HG03520 (cell line): ENCODE data around the gene SORCS1.

ENCODE experiments used
- ATAC-seq: cut with Tn5 transposase; IDR thresholded peaks from one replicate; pipeline ENCODE4 v1.9.1; 2021; ENCODE audit warnings: mild to moderate bottlenecking, moderate library complexity; ENCODE audit not compliant: unreplicated experiment

SORCS1 gene

DNA sequence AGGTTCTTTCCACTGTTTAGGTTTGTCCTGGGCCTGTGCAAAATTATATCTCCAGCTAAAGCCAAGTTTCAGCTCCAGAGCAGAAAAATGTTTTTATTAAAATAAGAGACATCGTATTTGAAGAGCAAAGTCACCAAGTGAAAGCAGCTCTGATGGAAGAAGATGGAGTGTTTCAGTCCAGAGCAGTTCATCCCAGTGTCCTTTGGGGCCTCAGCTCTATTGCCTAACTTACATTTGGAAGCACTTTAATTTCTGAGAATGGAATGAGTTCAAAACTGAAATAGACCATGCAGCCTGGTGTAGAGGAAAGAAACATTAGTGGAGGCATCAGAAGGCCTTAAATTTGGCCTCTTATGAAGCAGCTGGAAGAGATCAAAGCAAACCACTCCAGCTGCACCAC is 545.2 kb downstream of the SORCS1 start:
- no peak for ATAC-seq

DNA sequence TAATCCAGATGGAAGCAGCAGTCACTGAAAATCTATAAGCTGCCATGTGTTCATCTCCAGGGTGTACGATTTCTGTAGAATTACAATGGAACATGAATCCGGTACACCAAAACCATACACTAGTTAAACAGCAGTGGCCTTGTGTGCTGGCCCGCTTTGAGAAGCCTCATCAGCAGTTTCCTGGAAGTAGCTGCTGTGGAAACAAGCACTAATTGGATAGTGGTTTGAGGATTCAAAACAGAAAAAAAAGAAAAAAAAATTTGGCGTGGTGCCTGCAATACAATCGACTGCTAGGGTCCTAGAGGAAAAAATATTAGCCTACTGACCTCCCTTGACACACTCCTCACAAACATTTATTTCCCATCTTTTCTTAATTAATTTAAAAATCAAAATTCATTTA is 545.9 kb downstream of the SORCS1 start:
- no peak for ATAC-seq

DNA sequence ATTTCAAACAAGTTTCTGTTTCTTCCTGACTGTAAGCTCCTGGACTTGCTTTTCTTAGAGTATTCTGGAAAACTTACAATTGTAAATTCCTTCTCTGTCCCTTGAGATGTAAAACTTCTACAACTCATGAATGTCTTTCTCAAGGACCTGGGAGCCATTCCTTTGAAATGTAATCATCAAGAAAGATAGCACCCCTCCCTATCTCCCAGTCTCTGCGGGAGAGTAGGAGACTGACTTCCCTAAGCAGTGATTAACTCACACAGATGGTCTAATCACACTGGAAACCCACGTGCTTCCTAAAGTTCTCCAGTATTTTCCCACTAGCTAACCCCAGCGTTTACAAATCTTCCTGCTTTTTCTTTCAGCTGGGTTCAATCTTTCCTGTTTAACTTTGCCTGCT is 549.4 kb downstream of the SORCS1 start:
- no peak for ATAC-seq

DNA sequence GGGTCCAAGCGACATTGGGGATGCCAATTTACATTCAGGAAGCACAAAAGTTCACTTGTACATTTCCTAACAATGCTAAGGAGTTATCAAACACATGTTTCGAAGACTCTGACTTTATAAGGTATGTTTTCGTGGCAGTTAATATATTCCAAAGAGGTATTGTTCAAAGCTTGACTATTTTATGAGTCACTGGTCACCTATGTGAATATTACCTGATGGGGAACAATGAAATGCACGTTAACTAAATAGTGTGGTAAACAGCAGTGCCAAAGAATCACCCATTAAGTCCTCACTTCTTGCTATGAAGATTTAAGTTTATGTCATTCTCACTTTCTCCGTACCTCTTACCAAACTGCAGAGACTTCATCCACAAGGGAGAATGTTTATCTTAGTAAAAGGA is 550.2 kb downstream of the SORCS1 start:
- ATAC-seq, result no peak

DNA sequence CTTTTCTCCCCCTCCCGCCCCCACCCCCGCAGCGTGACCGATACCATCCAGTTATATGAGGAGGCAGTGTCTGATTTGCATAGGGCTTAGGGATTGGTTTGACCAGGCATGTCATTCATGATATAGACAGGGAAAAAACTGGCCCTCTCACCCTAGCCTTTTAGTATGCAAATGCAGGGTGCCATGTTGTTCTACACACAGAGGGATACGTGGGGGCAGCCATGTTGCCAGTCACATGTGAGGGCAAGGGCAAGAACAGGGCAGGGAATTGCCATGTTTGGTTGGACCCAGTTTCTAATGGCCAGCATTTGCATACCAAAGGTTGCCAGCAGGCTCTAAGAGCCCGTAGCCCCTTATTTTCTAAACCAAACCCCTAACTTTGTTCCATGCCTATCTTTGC is 552.1 kb downstream of the SORCS1 start:
- ATAC-seq, result no peak

DNA sequence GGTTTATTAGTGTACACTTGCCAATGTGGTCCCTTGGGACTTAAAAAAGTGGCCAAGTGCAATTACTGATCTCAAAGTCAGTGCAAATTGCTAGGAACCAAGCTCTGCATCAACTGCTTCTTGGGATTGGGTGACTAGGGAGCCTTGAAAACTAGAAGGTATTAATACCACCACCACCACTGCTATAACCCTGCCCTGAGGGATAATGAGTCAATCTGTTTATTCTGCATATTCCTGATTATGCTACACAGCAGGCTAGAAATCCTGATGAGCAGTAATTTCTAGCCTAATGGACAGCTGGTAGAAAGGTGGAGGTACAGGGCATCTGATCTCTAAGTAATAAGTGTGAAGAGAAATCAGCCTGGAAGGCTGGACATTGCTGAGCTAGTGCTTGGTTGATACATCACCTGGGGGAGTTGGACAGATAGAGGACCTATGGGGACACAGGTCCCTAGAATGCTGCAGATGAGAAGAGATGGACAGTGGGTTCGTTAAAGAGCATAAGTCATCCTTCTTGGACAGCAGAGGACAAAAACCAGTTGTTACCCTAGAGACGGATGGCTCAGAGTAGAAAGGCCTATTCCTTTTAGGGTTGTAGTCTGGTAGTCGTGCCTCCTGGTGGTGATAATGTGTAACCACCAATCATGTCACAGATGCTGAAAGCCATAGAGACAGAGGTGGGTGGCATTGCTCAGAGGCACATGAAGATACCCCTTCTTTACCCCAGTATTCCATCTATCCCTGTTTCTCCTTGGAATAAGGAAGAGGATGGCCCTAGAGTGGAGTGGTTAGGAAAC is 554.8 kb downstream of the SORCS1 start:
- ATAC-seq, result no peak

DNA sequence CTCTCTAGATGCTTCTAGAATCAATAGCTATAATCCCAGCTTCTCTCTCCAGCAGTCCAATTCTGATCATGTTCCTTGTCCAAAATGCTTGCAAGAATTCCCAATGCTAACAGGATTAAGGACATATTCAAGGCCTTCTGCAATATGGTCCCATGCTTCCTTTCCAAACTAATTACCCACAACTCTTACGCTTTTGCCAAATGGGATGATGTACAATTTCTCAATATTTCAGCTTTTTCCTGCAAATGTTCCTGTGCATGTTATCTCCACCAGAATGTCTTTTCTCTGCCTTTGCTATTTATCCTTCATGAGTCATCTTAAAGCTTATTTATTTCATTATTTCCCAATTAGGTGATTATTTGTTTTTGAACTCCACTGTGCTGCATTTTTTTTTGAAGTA is 556.4 kb downstream of the SORCS1 start:
- ATAC-seq, result no peak

DNA sequence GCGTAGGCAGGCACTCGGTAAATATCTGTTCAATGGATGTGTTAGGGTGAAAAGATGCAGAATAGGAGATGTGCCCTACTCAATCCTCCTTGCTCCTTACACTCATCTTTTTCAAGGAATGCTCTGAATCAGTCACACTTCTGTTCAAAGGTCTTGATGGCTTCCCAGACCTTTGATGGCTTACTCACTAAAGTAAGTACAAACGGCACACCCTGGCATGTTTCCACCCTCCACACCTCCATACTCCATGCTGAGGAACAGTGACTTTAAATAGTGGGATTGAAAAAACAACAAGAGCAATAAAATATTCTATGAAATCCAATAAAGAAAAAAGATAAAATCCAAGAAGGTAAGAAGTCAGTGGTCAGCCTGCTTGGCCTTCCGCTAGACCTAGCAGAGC is 569.2 kb downstream of the SORCS1 start:
- ATAC-seq, result no peak

DNA sequence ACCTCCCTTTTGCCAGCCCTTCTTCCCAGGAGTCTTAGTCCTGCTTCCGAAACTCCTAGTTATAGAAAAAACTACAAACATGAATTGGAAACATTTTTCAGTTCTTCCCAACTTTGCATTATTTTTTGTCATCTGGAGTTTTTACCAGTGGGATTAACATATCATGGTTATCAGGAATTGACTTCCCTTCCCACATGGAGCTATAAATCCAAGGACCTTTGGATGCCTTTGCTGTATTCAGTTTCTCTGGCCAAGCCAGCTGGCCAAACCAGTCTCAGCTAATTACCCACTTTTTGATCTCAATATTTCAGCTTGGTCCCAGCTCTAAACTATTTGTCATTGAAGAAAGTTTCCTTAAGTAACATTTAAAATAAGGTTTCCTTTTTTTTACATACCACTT is 570.6 kb downstream of the SORCS1 start:
- no peak for ATAC-seq

DNA sequence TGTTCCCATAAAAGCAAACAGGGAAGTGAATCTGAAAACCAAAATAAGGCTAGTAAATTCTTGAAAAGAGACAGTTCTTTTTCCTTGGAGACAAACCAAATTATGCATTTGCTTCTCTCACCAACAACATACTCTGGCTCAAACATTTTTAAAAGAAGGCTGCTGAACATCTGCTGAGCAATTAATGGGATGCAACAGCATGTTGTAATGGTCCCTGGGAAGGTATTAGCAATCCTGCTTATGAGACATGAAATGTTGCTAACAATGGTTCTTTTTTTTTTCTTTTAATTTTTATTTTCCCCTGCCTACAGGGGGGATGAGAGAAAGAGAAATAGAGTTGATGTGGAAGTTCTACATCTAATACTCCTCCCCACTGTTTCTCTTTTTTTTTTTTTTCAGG is 572.1 kb downstream of the SORCS1 start:
- ATAC-seq, result no peak

DNA sequence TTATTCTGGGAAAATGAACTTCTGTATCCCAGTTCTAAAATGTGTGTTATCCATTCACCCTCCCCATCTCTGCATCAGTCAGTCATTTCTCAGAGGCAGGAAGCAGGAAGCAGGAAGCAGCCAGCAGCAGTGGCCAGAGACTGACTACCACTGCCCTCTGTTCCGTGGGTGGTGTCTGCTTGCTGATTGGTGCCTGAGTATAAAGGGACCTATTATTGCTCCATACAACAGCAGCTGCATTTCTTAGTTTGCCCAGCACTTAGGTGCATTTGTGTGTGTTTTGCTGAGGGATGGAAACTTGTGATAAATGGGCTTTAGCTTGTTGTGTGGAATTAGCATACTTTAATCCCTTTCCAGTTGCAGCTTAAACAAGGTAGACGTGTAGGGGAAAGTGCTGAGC is 582.2 kb downstream of the SORCS1 start:
- ATAC-seq, result no peak

DNA sequence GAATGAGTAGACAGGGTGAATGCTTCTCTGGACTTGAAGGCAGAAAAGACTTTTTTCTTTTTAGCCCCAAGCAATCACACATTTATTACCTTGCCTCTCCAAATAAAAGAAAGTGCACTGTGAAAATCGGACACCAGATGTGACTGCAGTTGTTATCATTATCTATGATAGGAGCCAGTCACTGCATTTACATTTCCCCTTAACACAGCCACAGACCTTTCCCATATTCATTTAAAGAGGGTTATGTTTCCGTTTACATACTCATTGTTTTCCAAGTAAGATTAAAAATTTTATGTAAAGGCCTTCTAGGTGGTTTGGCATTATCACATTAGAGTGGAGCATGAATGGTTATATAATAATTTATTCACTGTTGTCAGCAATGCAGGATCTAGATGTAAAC is 586.8 kb downstream of the SORCS1 start:
- ATAC-seq, result no peak

DNA sequence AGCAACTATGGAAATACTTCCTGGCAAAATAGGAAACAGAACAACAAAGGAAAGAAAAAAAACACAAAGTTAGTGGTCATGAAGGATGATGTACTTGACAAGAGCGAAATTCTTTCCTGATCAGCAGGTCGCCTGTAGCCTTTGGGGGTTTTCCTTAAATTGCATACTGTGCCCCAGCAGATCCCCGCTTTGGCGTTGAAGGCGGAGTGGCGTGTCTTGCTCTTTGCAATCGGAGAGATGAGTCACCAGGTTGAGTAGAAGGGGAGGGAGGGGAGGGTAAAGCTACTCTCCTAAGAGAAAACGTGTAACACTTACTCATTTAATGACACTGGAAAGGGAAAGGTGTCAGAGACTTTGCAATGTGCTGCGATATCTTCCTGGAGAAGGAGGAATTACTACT is 587.2 kb downstream of the SORCS1 start:
- ATAC-seq, result no peak

DNA sequence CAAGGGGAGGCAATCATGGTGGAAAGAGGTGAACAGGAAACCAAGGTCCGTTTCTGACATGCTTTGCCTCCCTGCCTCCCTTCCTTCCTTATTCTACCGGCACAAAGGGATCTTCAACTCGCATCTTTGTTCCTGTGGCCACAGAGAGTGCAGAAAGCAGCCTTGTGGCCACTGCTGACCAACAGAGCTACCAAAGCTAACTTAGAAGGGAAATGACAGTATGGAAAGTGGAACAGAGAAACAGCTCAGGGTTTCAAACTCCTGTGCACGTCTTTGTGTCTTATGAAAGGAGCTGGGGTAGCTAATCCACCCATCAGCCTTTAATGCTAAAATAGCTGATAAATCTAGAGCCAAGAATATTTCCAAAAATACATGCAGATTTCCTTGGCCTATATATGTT is 588.0 kb downstream of the SORCS1 start:
- peak; percentile 50 for ATAC-seq

DNA sequence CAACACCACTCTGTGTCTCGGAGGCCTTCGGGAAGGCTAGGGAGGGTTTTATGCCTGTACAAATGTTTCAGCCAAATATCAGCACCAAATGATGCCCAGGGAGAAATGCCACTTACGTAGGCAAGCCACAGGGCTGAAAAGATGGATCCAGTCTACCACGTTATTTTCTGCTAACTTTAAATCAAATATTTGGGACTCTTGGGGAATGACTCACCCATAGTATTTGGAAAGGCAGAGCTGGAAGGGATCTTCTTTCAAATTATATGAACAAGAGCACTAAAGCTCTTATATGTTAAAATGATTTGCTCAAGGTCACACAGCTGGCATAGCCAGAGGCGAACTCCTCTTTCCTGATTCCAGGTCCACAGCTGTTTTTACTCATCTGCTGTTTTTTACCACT is 591.4 kb downstream of the SORCS1 start:
- no peak for ATAC-seq

DNA sequence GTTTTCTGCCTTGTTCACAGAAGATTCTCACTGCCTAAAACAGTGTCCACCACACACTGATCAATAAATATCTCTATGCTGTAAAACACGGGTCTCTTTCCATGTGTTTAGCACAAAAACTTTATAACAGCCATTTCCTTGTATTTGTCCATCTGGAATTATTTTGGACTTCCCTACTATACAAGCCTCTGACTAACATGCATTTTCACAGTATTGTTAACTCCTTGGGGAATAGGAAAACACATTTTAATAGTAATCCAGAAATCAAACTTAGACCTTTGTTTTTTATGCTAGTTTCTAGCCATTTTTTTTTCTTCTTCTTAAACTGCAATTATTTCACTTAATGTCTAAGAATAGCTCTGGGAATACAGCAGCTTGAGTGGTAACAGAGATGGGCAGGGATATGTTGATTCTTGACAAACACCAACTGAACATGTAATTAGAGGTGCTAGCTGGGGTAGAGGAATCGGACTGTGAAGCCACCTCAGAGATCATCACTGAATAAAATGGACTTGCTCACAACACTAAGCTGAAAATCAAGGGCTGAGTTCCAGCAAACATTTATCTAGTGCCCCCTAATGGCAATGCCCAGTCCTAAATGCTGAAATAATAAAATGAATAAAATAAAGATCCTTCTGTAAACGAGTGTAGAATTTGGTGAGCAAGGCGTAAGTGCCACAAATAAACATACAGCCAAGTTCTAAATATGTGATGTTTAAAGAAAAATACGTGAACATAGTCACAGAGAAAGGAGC is 593.1 kb downstream of the SORCS1 start:
- ATAC-seq, result no peak

DNA sequence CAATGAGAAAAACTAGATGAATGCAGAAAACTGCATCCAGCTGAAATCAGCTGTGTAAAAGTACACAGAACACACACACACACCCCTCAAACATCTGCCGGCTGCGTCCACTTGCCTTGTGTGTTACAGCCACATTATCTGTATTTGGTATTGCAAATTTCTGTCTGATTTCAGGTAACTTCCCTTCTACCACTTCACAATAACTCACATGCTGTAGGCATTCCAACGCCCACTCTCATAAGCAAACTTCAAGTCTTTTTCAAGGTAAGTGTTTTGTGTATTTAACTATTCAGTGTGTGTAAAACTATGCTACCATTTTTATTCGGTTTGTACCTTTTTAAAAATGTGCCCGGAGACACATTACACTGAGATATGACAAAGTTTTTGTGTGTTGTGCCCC is 594.2 kb downstream of the SORCS1 start:
- no peak for ATAC-seq

DNA sequence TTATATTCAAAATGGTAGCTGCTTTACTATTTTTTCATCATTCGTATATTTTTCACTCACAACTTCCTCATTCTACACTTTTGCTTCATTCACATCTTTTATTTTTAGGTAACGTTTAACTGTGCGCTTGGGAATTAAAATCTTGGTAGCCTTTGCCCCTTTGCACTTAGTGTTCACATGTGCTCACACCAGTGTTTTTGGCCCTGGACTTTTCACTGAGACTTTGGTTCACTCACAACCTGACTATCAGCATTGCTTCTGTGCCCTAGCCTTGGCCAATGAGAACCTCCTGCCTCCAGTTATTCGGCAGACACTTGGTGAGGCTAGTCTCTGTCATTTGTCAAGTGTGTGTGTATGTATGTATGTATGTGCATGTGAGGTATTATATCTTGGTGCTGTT is 596.9 kb downstream of the SORCS1 start:
- ATAC-seq, result no peak

DNA sequence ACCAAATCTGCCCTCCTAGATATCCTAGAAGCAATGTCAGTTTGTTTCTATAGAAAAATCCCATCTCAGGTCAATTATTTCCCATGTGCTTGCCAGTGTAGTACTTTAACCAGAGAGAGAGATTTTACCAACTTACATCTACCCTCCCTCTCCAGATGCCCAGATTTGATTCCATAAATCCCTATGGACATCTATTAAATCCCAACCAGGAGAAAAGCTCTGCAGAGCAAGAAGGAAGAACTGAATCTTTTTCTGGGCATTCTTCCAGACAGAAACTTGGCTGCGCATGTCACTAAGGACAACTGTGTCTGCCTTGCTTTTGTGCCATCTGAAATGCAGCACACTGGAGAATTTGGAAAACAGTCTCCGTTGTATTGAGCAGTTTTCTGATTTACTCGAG is 597.6 kb downstream of the SORCS1 start:
- no peak for ATAC-seq

DNA sequence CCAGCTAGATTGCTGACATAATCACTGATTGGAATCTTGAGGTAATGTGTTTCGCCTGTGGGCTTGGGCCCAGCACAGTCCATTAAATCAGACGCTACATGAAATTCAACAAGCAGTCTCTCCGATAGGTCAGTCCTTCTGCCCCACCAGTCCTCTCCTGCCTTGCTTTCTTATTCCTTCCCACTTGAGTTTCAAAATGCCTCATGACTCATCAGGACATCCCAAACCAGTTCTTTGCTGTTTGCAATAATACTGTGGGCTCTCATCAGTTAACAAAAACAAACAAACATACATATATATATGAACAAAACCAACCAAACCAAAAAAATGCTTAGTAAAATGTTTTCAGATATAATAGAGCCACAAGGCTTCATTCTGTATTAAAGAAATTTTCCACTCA is 599.0 kb downstream of the SORCS1 start:
- no peak for ATAC-seq

DNA sequence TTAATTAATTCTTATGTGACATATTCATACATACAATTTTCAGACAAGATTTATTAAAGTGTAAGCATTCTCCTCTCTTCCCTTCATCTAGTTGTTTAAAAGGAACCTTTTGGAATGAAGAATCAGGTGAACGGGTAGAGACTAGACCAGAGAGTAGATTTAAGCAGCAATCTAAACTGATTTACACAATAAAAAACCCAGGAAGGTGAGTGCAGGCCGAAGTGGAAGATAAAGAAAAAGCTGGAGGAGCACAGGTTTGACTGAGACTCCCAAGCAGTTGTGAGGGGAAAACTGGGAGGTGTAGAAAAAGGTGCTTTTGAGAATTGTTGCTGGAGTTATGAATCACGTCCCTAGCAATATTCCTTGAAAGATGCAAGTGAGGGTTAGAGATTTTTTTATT is 601.1 kb downstream of the SORCS1 start:
- ATAC-seq, result no peak

DNA sequence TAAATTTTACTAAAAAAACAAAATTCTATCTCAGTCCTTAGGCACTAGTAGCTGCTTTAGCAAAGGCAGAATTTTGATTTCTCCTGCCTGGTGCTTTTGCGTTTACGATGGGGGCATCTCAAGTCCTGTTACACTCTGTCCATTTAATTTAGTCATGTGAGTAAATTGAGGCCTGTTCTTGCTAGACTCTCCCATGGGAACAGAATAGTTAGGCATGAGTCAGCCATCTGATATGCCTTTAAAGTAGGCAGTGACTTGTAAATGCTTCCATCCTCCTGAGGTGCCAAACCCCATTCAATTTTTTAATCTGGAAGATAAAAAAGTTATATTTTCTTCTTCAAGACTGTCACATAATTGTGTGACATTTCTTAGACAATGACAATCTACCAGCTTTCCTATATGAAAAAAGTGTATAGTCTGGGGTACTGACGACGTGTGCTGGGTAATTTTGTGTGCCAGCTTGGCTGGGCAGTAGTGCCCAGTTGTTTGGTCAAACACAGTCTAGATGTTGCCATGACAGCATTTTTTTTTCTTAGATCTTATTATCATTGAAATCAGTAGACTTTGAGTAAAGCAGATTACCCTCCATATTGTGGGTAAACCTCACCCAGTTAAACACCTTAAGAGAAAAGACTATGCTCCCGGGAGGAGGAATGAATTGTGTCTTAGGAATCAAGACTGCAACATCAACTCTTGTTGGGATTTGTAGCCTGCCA is 603.4 kb downstream of the SORCS1 start:
- ATAC-seq, result no peak
